Hepatocyte (in vitro differentiated cells): ENCODE results near the gene TET1. TPM values are rescaled to one million over a fixed set of nuclear protein-coding genes. Genes with fewer than 3 reads are reported as not detected.
A peak's percentile ranks its signal among the peaks of the same experiment; 100 is the strongest.
"Not testable (repeated sequence)": the region's sequence is repeated elsewhere in the genome, so short reads cannot be mapped to it uniquely, and the experiment has no call there.

Experiments
- DNase-seq: peaks from one replicate; pipeline ENCODE4 v3.0.0-alpha.2; 2016; ENCODE audit warnings: low spot score
- H2AFZ ChIP-seq: fragments of 200-600 bp; sonication (generic); 2 replicates; pipeline ENCODE4 v1.6.0; 2016; ENCODE audit warnings: antibody characterized with exemption, mild to moderate bottlenecking
- H3K27ac ChIP-seq: fragments of 200-600 bp; sonication (generic); 2 replicates; pipeline ENCODE4 v1.5.1; 2016; ENCODE audit warnings: mild to moderate bottlenecking
- H3K27me3 ChIP-seq: fragments of 200-600 bp; sonication (generic); 2 replicates; pipeline ENCODE4 v1.6.1; 2016
- H3K36me3 ChIP-seq: fragments of 200-600 bp; sonication (generic); replicated peaks from 2 replicates; pipeline ENCODE4 v1.5.1; 2016; ENCODE audit warnings: low read depth; ENCODE audit not compliant: insufficient read depth
- H3K4me1 ChIP-seq: fragments of 200-600 bp; sonication (generic); 2 replicates; pipeline ENCODE4 v1.5.1; 2016; ENCODE audit warnings: mild to moderate bottlenecking, moderate library complexity; ENCODE audit not compliant: insufficient read depth
- H3K4me2 ChIP-seq: fragments of 200-600 bp; sonication (generic); 2 replicates; pipeline ENCODE4 v1.6.0; 2016
- H3K4me3 ChIP-seq: fragments of 200-600 bp; sonication (generic); 2 replicates; pipeline ENCODE4 v1.5.1; 2016; ENCODE audit warnings: mild to moderate bottlenecking
- H3K79me2 ChIP-seq: fragments of 200-600 bp; sonication (generic); 2 replicates; pipeline ENCODE4 v1.6.0; 2017; ENCODE audit warnings: mild to moderate bottlenecking
- H3K9me2 ChIP-seq: fragments of 200-600 bp; sonication (generic); replicated peaks from 2 replicates; pipeline ENCODE4 v1.6.0; 2017; ENCODE audit warnings: mild to moderate bottlenecking; ENCODE audit not compliant: insufficient read depth
- H3K9me3 ChIP-seq: fragments of 200-600 bp; sonication (generic); 2 replicates; pipeline ENCODE4 v1.5.1; 2016; ENCODE audit warnings: low read depth, mild to moderate bottlenecking
- H4K20me1 ChIP-seq: fragments of 200-600 bp; sonication (generic); 2 replicates; pipeline ENCODE4 v1.6.0; 2016; ENCODE audit warnings: mild to moderate bottlenecking; ENCODE audit not compliant: insufficient read depth, poor library complexity, severe bottlenecking
- CTCF ChIP-seq: fragments of 200-600 bp; sonication (generic); IDR thresholded peaks from 2 replicates; pipeline ENCODE4 v1.5.1; 2016; ENCODE audit warnings: antibody characterized with exemption, mild to moderate bottlenecking; ENCODE audit not compliant: poor library complexity
- EZH2 ChIP-seq: fragments of 200-600 bp; sonication (generic); IDR thresholded peaks from 2 replicates; pipeline ENCODE4 v1.6.1; 2016; ENCODE audit warnings: antibody characterized with exemption, mild to moderate bottlenecking, borderline replicate concordance
- EZH2phosphoT487 ChIP-seq: fragments of 200-600 bp; sonication (generic); IDR thresholded peaks from one replicate; pipeline ENCODE4 v1.6.1; 2018; ENCODE audit warnings: antibody characterized with exemption, mild to moderate bottlenecking, low read depth, moderate library complexity; ENCODE audit not compliant: unreplicated experiment, severe bottlenecking
- WGBS: methylation state at CpG from one replicate; pipeline ENCODE4 v1.1.6; 2016; ENCODE audit warnings: low lambda C conversion rate; ENCODE audit errors: missing lambda C conversion rate; 5-methylcytosine and 5-hydroxymethylcytosine counted together
- polyA plus RNA-seq: library from polyadenylated mRNA; unstranded; fragments of >200 nt; fragmentation: Nextera tagmentation; extraction: Ambion mirVana; gene quantifications from 2 replicates; pipeline ENCODE4 v1.2.1, GENCODE V29; 2016
- total RNA-seq: library from RNA; depleted of rRNA; stranded (reverse); fragments of >200 nt; gene quantifications from 2 replicates; pipeline ENCODE4 v1.2.3, GENCODE V29; 2014

Gene TET1
- total and polyA plus RNA-seq, 2 experiments from 2014 or later = 2.4 to 13.6 TPM

- no peak overlapping the region for H3K4me3 ChIP-seq
Measured at GRCh38 chr10:68636335-68636734, 76.2 kb downstream of the TET1 start.

GRCh38 chr10:68643550-68643949 lies 83.4 kb downstream of the TET1 start:
- H3K27me3 ChIP-seq, H3K27ac ChIP-seq, H3K9me2 ChIP-seq, H4K20me1 ChIP-seq, H3K9me3 ChIP-seq, H2AFZ ChIP-seq, H3K79me2 ChIP-seq, H3K4me3 ChIP-seq, H3K4me2 ChIP-seq, H3K4me1 ChIP-seq, H3K36me3 ChIP-seq, DNase-seq: not testable (repeated sequence)
- WGBS = 87% methylated on average over 5 of the region's 5 CpGs

More at GRCh38 chr10:68636335-68636734, 76.2 kb downstream of the TET1 start:
- 97% methylated on average over 3 of the region's 3 CpGs for WGBS
- peaks cover 2% of the 10 kb centered on the region for H3K79me2 ChIP-seq
- H3K9me3 ChIP-seq = no peaks in the 10 kb centered on the region
- H3K27ac ChIP-seq = no peak overlapping the region
- DNase-seq = no peak
- no peaks in the 10 kb centered on the region for H3K9me2 ChIP-seq
- no peaks in the 10 kb centered on the region for H3K36me3 ChIP-seq
- H3K4me1 ChIP-seq = no peaks in the 10 kb centered on the region
- no peak overlapping the region for H3K4me2 ChIP-seq
- no peak overlapping the region for H2AFZ ChIP-seq
- no peak for TF ChIP-seq CTCF
- TF ChIP-seq EZH2 = no peak
- TF ChIP-seq EZH2phosphoT487 = no peak
- H4K20me1 ChIP-seq = no peaks in the 10 kb centered on the region
- no peaks in the 10 kb centered on the region for H3K27me3 ChIP-seq

DNA sequence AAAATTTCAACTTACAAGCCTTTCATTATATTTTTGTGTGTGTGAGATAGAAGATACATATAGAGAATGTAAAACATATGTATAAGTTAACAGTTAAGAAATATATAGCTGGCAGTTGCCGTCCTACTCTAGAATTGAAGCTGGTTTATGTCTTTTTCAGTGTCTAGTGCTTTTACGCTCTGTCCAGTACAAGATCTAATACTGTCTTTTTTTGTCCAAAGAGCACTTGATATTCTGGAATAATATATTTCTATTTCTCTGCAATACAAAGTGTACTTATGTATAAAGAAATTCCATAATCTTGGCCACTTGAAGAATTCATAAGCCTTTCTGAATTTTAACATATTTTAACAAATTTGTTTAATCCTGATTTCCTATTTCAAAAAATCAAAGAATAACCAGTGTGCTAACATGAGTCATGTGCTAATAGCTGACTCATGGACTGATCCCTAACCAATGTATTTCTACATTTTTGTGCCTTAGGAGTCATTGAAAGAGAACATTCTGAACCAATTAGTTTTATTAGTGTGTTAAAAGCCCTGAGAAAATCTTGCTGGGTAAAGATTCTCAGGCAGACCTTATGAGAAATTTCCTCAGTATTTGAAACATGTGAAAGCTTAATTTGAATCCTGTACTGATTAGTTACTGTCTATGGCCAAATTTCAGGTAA lies 87.7 kb downstream of the TET1 start:
- peak; percentile 13 for DNase-seq
- H3K36me3 ChIP-seq = peaks cover 4% of the 10 kb centered on the region
- no peaks in the 10 kb centered on the region for H3K27me3 ChIP-seq
- no peaks in the 10 kb centered on the region for H3K9me2 ChIP-seq
- H3K79me2 ChIP-seq = peaks cover 21% of the 10 kb centered on the region
- H3K4me3 ChIP-seq = no peak overlapping the region
- H4K20me1 ChIP-seq = no peaks in the 10 kb centered on the region
- WGBS = 84% methylated on average over 2 of the region's 2 CpGs
- H3K27ac ChIP-seq = peak overlapping the region; percentile 62
- H3K4me1 ChIP-seq = peaks cover 11% of the 10 kb centered on the region
- no peak overlapping the region for H2AFZ ChIP-seq
- TF ChIP-seq CTCF (no peak), EZH2 (no peak), EZH2phosphoT487 (no peak)
- no peaks in the 10 kb centered on the region for H3K9me3 ChIP-seq
- peak overlapping the region; percentile 27 for H3K4me2 ChIP-seq

DNA sequence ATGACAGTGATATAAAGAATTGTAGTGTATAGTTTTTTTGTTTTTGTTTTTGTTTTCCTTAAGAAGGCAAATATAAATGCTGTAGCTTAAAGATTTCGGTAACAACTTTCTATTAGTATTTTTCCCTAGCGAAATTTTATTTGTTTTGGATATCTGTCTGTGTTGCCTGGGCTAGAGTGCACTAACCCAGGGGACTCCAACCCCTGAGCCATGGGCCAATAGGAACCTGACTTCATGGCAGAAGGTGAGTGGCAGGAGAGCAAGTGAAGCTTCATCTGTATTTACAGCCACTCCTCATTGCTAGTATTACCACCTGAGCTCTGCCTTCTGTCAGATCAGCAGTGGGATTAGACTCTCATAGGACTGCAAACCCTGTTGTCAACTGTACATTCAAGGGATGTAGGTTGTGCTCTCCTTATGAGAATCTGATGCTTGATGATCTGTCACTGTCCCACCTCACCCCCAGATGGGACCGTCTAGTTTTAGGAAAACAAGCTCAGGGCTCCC lies 95.5 kb downstream of the TET1 start:
- Histone ChIP-seq H2AFZ (no peak overlapping the region), H3K4me2 (no peak overlapping the region), H4K20me1 (no peaks in the 10 kb centered on the region), H3K27me3 (no peaks in the 10 kb centered on the region), H3K79me2 (peaks cover 7% of the 10 kb centered on the region), H3K36me3 (no peaks in the 10 kb centered on the region), H3K9me2 (no peaks in the 10 kb centered on the region), H3K4me1 (no peaks in the 10 kb centered on the region), H3K9me3 (no peaks in the 10 kb centered on the region), H3K4me3 (no peak overlapping the region), H3K27ac (no peak overlapping the region)
- DNase-seq = no peak
- WGBS = 97% methylated on average over 3 of the region's 3 CpGs
- TF ChIP-seq CTCF (no peak), EZH2 (no peak), EZH2phosphoT487 (no peak)
